Measurements from ENCODE around the gene ZNF609. TPM values are rescaled to one million over a fixed set of nuclear protein-coding genes. Genes with fewer than 3 reads are reported as not detected.

The ZNF609 gene
- total RNA-seq, 4 donors from 2014 or later: 38.3 to 53.7 (median 45.3) TPM

- intact Hi-C loops (cut with DNase I): no loop called here
- Histone ChIP-seq H3K27ac (replicated peaks in 1 of 4) (peak overlapping the region; percentile 49 to 92 (median 88)), H3K36me3 (peaks cover 0 to 18% (median 12%) of the 10 kb centered on the region in 4 donors), H3K4me1 (peaks cover 98 to 100% (median 100%) of the 10 kb centered on the region in 4 donors), H3K9me3 (no peaks in the 10 kb centered on the region), H3K27me3 (no peaks in the 10 kb centered on the region), H3K4me3 (no peak overlapping the region)
- no peak for DNase-seq (ENCODE audit: extremely low spot score)
- 58% methylated on average over 3 of the region's 3 CpGs for WGBS
- TF ChIP-seq CTCF (IDR thresholded peaks at IDR 0.05) (no peak), EP300 (IDR thresholded peaks at IDR 0.05) (no peak), POLR2AphosphoS5 (IDR thresholded peaks at IDR 0.05) (no peak), POLR2A (IDR thresholded peaks at IDR 0.05; ENCODE audit: low read depth) (no peak)
These were observed 236.1 kb downstream of the ZNF609 start for GRCh38 chr15:64696481-64696880.

GRCh38 chr15:64697911-64698369 lies 237.6 kb downstream of the ZNF609 start:
- intact Hi-C loops (cut with DNase I): no loop called here
- TF ChIP-seq CTCF (IDR thresholded peaks at IDR 0.05) (no peak), EP300 (IDR thresholded peaks at IDR 0.05) (no peak), POLR2AphosphoS5 (IDR thresholded peaks at IDR 0.05) (no peak), POLR2A (IDR thresholded peaks at IDR 0.05; ENCODE audit: low read depth) (no peak)
- peaks cover 0 to 12% (median 8%) of the 10 kb centered on the region in 4 donors for H3K36me3 ChIP-seq
- DNase-seq (ENCODE audit: extremely low spot score): no peak
- WGBS: 35% methylated on average over 3 of the region's 3 CpGs
- H3K4me3 ChIP-seq: no peak overlapping the region
- H3K4me1 ChIP-seq: peaks cover 92 to 99% (median 98%) of the 10 kb centered on the region in 4 donors
- H3K27ac ChIP-seq (replicated peaks in 1 of 4): peak overlapping the region; percentile 91 to 92 (median 92)
- H3K9me3 ChIP-seq: no peaks in the 10 kb centered on the region
- no peaks in the 10 kb centered on the region for H3K27me3 ChIP-seq

- TF ChIP-seq POLR2AphosphoS5 (IDR thresholded peaks at IDR 0.05) (no peak), EP300 (IDR thresholded peaks at IDR 0.05) (no peak), POLR2A (IDR thresholded peaks at IDR 0.05; ENCODE audit: low read depth) (no peak), CTCF (IDR thresholded peaks at IDR 0.05) (no peak)
- H3K27ac ChIP-seq (replicated peaks in 1 of 4): peak overlapping the region; percentile 91 to 92 (median 92)
- peaks cover 0 to 12% (median 8%) of the 10 kb centered on the region in 4 donors for H3K36me3 ChIP-seq
- peaks cover 83 to 96% (median 96%) of the 10 kb centered on the region in 4 donors for H3K4me1 ChIP-seq
- H3K27me3 ChIP-seq: no peaks in the 10 kb centered on the region
- intact Hi-C loops (cut with DNase I): no loop called here
- H3K4me3 ChIP-seq: peak overlapping the region in 2 of 4 donors; percentile 3 to 34
- DNase-seq (ENCODE audit: extremely low spot score): no peak
- no peaks in the 10 kb centered on the region for H3K9me3 ChIP-seq
These were observed 238.4 kb downstream of the ZNF609 start for GRCh38 chr15:64698823-64699222.

GRCh38 chr15:64699751-64700388 lies 239.5 kb downstream of the ZNF609 start:
- H3K9me3 ChIP-seq: no peaks in the 10 kb centered on the region
- H3K4me1 ChIP-seq: peaks cover 73 to 88% (median 87%) of the 10 kb centered on the region in 4 donors
- no peaks in the 10 kb centered on the region for H3K27me3 ChIP-seq
- H3K27ac ChIP-seq (replicated peaks in 1 of 4): peak overlapping the region; percentile 91 to 92 (median 92)
- H3K36me3 ChIP-seq: peaks cover 0 to 5% (median 3%) of the 10 kb centered on the region in 4 donors
- intact Hi-C loops (cut with DNase I): no loop called here
- no peak for DNase-seq (ENCODE audit: extremely low spot score)
- 18% methylated on average over 6 of the region's 7 CpGs for WGBS
- TF ChIP-seq EP300 (IDR thresholded peaks at IDR 0.05) (no peak), POLR2AphosphoS5 (IDR thresholded peaks at IDR 0.05) (peak; percentile 19 to 48), POLR2A (IDR thresholded peaks at IDR 0.05; ENCODE audit: low read depth) (no peak)
- peak overlapping the region; percentile 2 to 34 (median 16) for H3K4me3 ChIP-seq

GRCh38 chr15:64701051-64701450 lies 240.7 kb downstream of the ZNF609 start:
- TF ChIP-seq EP300 (IDR thresholded peaks at IDR 0.05) (no peak), POLR2A (IDR thresholded peaks at IDR 0.05; ENCODE audit: low read depth) (no peak), CTCF (IDR thresholded peaks at IDR 0.05) (no peak), POLR2AphosphoS5 (IDR thresholded peaks at IDR 0.05) (no peak)
- peak overlapping the region; percentile 91 to 92 (median 92) for H3K27ac ChIP-seq (replicated peaks in 1 of 4)
- intact Hi-C loops (cut with DNase I): no loop called here
- no peaks in the 10 kb centered on the region for H3K27me3 ChIP-seq
- H3K9me3 ChIP-seq: no peaks in the 10 kb centered on the region
- H3K36me3 ChIP-seq: peaks cover 0 to 6% (median 0%) of the 10 kb centered on the region in 4 donors
- peaks cover 61 to 76% (median 75%) of the 10 kb centered on the region in 4 donors for H3K4me1 ChIP-seq
- DNase-seq (ENCODE audit: extremely low spot score): no peak
- WGBS: 44% methylated on average over 3 of the region's 3 CpGs
- H3K4me3 ChIP-seq: peak overlapping the region in 3 of 4 donors; percentile 71 to 82 (median 81)
